HG03469 (cell line): Measurements from ENCODE around the gene CBX4.

ENCODE experiments used
- ATAC-seq: cut with Tn5 transposase; IDR thresholded peaks from one replicate; pipeline ENCODE4 v1.9.1; 2021; ENCODE audit warnings: mild to moderate bottlenecking, moderate library complexity, moderate number of reproducible peaks; ENCODE audit not compliant: unreplicated experiment

The CBX4 gene

GRCh38 chr17:79842656-79843473 is 3.6 kb upstream of the CBX4 start:
- ATAC-seq, result no peak

- ATAC-seq, result no peak
Observed at GRCh38 chr17:79842136-79842655, 3.0 kb upstream of the CBX4 start.

DNA sequence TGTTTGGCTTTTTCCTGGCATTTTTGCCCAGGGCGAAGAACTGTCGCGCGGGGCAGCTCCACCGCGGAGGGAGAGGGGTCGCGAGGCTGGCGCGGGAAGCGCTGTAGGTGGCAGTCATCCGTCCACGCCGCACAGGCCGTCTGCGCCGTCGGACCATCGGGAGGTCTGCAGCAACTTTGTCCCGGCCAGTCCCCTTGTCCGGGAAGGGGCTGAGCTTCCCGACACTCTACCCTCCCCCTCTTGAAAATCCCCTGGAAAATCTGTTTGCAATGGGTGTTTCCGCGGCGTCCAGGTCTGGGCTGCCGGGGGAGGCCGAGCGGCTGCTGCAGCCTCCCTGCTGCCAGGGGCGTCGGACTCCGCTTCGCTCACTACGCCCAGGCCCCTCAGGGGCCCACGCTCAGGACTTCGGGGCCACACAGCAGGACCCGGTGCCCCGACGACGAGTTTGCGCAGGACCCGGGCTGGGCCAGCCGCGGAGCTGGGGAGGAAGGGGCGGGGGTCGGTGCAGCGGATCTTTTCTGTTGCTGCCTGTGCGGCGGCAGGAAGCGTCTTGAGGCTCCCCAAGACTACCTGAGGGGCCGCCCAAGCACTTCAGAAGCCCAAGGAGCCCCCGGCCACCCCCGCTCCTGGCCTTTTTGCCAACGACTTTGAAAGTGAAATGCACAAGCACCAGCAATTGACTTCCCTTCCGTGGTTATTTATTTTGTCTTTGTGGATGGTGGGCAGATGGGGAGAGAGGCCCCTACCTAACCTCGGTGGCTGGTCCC is 2.3 kb upstream of the CBX4 start:
- ATAC-seq, result no peak

GRCh38 chr17:79840989-79841286 is 1.7 kb upstream of the CBX4 start:
- ATAC-seq, result no peak

DNA sequence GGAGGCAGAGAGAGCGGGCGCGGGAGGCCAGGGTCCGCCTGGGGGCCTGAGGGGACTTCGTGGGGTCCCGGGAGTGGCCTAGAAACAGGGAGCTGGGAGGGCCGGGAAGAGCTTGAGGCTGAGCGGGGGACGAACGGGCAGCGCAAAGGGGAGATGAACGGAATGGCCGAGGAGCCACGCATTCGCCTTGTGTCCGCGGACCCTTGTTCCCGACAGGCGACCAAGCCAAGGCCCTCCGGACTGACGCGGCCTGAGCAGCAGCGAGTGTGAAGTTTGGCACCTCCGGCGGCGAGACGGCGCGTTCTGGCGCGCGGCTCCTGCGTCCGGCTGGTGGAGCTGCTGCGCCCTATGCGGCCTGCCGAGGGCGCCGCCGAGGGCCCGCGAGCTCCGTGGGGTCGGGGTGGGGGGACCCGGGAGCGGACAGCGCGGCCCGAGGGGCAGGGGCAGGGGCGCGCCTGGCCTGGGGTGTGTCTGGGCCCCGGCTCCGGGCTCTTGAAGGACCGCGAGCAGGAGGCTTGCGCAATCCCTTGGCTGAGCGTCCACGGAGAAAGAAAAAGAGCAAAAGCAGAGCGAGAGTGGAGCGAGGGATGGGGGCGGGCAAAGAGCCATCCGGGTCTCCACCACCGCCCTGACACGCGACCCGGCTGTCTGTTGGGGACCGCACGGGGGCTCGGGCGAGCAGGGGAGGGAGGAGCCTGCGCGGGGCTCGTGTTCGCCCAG is 1.2 kb upstream of the CBX4 start:
- ATAC-seq, result no peak

DNA sequence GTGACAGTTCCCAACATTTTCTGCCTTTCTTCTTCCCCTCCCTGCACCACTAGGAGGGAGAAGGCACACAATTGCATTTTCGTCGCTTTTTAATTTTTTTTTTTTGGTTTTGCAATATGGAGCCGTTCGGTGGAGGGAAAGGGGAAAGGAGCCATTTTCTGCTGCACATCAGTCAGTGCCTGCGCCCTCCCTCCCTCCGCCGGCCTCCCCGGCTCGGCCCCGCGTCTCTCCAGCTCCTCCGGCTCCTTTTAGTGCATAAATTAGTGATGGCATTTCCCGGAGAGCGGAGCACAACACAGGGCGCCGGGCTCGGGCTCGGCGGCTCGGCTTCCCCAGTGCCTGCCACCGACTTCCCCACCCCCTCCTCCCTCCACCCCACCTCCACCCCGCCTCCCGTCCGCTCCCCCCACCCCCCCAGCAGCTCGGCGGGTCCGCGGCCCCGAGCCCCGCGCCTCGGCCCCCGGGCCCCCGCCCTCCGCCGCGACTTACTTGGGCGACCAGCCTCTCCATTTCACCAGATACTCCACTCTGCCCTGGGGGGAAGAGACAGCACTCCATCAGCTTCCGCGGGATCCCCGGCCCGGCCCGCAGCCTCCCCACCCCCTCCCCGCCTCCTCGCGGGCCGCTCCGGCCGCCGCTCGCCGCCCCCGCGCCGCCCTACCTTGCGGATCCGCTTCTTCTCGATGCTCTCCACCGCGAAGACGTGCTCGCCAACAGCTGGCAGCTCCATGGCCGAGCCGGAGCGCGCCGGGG is 542 bp downstream of the CBX4 start:
- peak; percentile 7 for ATAC-seq

DNA sequence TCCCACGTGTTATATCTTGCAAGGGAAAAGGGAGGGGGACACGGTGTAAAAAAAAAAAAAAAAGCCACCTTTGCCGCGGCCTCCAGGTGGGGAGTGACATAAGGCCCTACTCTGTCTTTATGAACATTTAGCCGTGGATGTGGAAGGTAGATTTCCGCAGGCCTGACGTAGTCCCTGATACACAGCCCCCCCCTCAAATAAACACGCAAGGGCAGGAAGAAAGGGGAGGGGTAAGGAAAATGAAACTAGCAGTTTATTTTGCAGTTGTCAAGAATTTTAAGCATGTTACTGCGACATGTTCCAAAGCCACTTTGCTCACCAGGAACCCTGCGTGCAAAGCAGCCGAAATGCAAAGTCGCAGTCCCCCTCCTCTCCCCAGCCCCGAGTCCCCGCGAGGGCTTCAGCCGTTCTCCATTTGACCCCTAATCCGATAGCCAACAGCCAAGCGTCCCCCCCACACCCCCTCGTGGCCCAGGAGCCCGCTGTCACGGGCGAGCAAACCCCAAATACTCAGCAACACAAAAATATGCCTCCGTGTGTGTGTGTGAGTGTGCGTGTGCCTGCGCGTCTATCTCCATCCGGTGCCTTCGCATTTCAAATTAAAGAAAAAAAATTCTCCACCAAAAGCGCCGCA is 1.2 kb downstream of the CBX4 start:
- ATAC-seq, result no peak

- ATAC-seq, result no peak
Observed at GRCh38 chr17:79836972-79837887, 2.0 kb downstream of the CBX4 start.

DNA sequence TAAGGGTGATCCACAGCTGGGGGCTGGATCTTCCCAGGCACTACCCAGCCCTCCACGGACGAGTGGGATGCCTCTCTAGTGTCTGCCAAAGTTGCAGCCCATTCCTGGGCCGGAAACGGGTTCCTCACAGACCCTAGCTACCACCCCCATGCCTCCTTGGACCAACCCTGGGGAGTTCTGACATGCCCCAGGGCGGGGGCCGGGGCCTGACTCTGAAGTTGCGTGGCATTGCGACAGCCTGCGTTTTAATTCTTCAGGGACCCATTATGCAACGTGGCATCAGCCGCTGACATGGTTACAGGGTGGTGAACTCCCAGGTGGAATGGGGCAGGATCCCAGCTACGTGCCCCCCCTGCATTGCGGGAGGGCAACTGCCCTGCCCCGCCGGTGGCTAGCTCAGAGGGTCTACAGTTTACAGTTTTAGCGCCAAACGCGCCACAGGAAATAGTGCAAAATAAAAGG is 2.7 kb downstream of the CBX4 start:
- no peak for ATAC-seq

DNA sequence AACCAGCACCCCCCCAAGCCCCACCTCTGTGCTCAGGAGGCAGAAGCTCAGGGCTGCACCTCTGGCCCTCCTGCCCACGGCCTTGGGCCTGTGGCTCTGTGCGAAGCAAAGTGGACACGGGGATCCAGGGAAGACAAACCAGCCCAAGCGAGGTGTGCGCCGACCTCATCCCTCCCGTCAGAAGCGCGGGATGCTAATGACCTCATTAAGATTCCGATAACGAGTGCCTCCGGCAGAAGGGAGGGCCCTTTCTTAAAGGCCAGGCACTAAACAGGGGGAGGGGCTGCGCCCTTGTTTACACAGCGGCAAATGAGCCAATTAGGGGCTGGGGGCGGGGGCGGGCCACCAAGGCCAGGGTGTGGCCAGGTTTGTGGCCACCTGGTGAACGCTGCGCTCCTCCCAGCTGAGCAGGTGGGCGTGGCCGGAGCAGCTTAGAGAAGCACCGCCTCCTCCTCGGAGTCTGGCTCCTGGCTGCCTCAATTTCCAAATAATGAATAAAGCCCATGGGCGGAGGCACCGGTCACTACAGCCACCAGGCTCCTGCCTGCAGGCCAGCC is 3.2 kb downstream of the CBX4 start:
- ATAC-seq, result no peak

DNA sequence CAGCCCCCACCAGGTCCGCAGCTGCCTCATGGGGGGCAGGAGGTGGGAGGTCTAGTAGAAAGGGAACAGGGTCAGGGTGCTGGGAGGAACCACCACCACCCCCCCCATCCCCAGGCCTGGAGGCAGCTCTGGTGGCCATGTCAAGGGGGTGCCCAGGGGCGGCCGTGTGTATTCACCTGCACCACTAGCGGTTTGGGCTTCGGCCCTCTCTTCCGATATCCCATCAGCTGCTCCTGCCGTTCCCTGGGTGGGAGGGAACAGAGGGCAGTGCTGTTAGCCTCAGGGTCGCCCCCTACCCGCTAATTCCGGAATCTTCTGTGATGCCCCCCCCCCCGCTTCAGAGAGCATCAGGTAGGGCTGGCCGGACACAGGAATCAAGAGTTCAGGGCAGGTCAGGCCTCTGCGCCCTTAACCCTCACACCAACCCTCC is 3.8 kb downstream of the CBX4 start:
- ATAC-seq, result no peak

DNA sequence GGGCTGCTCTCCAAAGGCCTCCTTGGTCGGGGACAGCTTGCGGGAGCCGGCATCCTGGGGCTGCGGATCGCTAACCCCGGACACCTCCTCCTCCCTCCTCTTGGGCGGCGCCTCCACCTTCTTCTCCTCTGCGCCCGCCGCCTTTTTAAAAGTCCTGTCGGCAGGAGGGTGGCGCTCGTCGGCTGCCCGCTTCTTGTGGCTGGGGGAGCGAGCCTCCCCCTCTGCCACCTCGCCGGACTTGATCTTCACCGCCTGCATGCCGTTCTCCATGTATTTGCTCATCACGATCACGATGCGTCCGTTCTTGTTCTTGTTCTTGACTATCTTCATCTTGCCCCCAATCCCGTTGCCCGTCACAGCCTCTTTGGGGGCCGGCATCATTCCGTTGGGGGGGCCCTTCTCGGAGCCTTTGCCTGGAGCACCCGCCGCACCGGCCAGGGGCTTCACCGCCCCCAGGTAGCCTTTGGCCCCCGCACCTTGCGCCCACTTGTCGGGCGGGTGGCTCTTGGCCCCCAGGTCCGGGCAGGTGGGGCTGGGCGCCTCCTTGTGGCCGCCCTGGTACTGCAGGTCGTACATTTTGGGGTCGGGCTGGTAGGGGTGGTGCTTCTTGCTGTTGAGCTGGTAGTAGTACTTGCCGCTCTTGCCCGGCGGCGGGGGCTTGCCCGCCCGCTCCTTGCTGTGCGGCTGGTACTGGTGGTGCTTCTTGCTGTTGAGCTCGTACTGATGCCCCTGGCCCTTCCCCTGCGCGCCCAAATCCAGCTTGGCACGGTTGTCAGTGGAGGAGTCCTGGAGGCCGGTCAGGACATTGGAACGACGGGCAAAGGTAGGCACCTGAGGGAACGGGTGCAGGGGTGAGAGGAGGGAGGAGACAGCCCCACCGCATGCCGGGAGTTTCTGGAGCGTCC is 4.4 kb downstream of the CBX4 start:
- no peak for ATAC-seq

DNA sequence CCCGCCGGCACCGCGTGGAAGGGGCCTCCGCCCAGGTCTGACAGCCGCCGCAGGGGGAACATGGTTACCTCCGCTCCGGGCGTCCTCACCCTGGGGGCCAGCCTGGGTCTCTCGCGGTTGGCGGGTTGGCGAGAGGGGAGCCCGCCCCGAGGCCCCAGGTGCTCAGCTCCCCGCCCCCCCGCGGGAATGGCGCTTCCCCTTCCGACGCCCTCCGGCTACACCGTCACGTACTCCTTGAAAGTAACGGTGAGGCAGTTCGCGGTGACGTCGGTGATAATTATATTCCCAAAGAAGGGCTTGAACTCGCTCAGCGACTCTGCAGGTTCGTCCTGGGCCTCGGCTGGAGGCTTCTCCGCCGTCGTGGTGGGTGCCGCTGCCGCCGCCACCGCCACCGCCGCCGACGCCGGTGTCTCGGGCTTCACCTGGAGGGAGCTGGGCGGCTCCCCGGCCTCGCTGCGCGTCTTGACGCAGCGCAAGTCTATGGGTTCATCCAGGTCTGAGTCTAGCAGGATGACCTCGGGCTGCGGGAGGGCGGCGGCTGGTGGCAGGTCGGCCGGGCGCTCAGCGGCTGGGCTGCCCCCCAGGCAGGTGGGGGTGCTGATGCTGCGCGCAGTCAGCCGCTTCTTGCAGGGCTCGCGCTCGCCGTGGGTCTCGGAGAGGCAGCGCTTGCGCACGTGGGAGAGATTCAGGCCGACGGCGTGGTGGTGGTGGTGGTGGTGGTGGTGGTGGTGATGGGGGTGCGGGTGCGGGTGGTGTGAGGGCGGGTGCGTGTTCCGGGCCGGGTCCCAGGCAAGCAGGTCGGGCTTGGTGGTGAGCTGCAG is 5.3 kb downstream of the CBX4 start:
- ATAC-seq, result no peak

DNA sequence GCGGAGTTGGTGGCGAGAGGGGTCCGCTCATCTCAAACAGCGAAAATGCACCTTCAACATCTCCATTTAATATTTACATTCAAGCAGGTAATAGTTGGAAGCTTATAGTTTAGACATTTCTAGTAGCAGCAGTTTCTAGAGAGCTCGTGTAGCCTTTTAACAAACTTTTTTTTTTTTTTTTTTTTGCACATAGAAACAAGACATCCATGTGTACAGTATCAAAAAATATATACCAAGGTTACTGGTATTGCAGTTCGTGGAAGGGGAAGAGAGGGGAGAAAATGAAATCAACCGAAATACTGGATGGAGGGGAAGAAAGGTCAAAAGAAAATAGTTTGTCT is 6.2 kb downstream of the CBX4 start:
- ATAC-seq, result no peak

- ATAC-seq, result no peak
Observed at GRCh38 chr17:79832218-79833109, 6.8 kb downstream of the CBX4 start.
